Natural killer cell (primary cell): ENCODE results near the gene DENND5A. TPM values are rescaled to one million over a fixed set of nuclear protein-coding genes. Genes with fewer than 3 reads are reported as not detected.

Experiments used
- ATAC-seq, 3 donors: fragments of 150-1000 bp in 2 of 3; fragments of 200-7000 bp in 1 of 3; cut with Tn5 transposase; 1 replicate in 1 of 3; 2 replicates in 2 of 3; pipeline ENCODE4 v1.10.0; 2021; ENCODE audit warnings: mild to moderate bottlenecking in 2 of 3, moderate library complexity in 2 of 3
- DNase-seq, 2 donors: peaks; one replicate each; pipeline versions ENCODE4 v3.0.0 to v3.0.0-alpha.2; 2013 to 2021; ENCODE audit warnings: mixed read lengths in 1 of 2
- H3K27ac ChIP-seq: one replicate; pipeline ENCODE4 v1.5.1; 2013; ENCODE audit warnings: mild to moderate bottlenecking, low read length
- H3K27me3 ChIP-seq: one replicate; pipeline ENCODE4 v1.6.1; 2013; ENCODE audit warnings: low read length; ENCODE audit not compliant: control insufficient read depth, insufficient read depth
- H3K36me3 ChIP-seq: one replicate; pipeline ENCODE4 v1.6.1; 2013; ENCODE audit warnings: low read length; ENCODE audit not compliant: control insufficient read depth, insufficient read depth
- H3K4me1 ChIP-seq: one replicate; pipeline ENCODE4 v1.6.1; 2013; ENCODE audit warnings: low read length; ENCODE audit not compliant: control insufficient read depth, insufficient read depth
- H3K4me3 ChIP-seq: one replicate; pipeline ENCODE4 v1.5.1; 2013; ENCODE audit warnings: low read length
- H3K9me3 ChIP-seq: one replicate; pipeline ENCODE4 v1.6.1; 2013; ENCODE audit warnings: low read length; ENCODE audit not compliant: control insufficient read depth, insufficient read depth
- H3K27ac Mint-ChIP-seq, 2 donors: one replicate each; pipeline ENCODE4 v1.8.0; 2022; ENCODE audit warnings: mild to moderate bottlenecking in 2 of 2, mixed read lengths in 2 of 2, moderate library complexity in 1 of 2
- H3K27me3 Mint-ChIP-seq, 2 donors: one replicate each; pipeline ENCODE4 v1.8.0; 2022; ENCODE audit warnings: low read depth in 2 of 2, mixed read lengths in 2 of 2
- H3K36me3 Mint-ChIP-seq: one replicate; pipeline ENCODE4 v1.8.0; 2022; ENCODE audit warnings: mixed read lengths
- H3K4me1 Mint-ChIP-seq, 2 donors: one replicate each; pipeline ENCODE4 v1.8.0; 2022; ENCODE audit warnings: mixed read lengths in 2 of 2
- H3K4me3 Mint-ChIP-seq: one replicate; pipeline ENCODE4 v1.8.0; 2022; ENCODE audit warnings: mild to moderate bottlenecking, moderate library complexity, mixed read lengths
- H3K9me3 Mint-ChIP-seq, 2 donors: one replicate each; pipeline ENCODE4 v1.8.0; 2022; ENCODE audit warnings: mixed read lengths in 2 of 2
- WGBS: methylation state at CpG from one replicate; pipeline ENCODE4 v1.1.7; 2013; ENCODE audit warnings: missing lambda C conversion rate; ENCODE audit not compliant: insufficient coverage; 5-methylcytosine and 5-hydroxymethylcytosine counted together
- intact Hi-C: fragments of 100-400 bp; cut with micrococcal nuclease; formaldehyde crosslinking; loops from one replicate; pipeline ENCODE4 v1.14.2; 2022
- total RNA-seq, 4 donors: library from RNA; stranded (reverse); fragments of 120-200 nt in 1 of 4; gene quantifications; one replicate each; pipeline versions ENCODE4 v1.2.3 to v1.2.4, GENCODE V29; 2013 to 2022
- TF ChIP-seq, protein P1 (sequence below): fragments of 200-600 bp; IDR thresholded peaks from one replicate; pipeline ENCODE4 v1.8.0; 2022; ENCODE audit warnings: antibody characterized with exemption

The DENND5A gene
- total RNA-seq, 3 donors from 2014 or later (not counting 1 experiment from before 2014, with no cell fraction given) = 23.8 to 42.5 (median 38.7) TPM

DNA sequence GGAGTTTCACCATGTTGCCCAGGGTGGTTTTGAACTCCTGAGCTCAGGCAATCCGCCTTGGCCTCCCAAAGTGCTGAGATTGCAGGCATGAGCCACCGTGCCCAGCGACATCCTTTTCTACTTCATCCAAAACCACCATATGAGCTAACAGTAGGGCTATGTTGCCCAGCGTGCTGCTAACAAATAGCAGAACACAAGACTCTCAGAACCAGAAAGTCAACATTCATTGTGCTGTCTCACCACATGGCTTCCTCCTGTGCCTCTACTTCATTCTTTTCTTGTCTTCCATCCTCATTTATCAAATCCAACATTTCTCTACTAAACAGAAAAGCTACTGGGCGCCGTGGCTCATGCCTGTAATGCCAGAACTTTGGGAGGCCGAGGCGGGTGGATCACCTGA lies 12.0 kb upstream of the DENND5A start:
- peaks cover 7% of the 10 kb centered on the region for H3K36me3 Mint-ChIP-seq
- peaks cover 0 to 7% of the 10 kb centered on the region in 2 donors for H3K27me3 Mint-ChIP-seq

DNA sequence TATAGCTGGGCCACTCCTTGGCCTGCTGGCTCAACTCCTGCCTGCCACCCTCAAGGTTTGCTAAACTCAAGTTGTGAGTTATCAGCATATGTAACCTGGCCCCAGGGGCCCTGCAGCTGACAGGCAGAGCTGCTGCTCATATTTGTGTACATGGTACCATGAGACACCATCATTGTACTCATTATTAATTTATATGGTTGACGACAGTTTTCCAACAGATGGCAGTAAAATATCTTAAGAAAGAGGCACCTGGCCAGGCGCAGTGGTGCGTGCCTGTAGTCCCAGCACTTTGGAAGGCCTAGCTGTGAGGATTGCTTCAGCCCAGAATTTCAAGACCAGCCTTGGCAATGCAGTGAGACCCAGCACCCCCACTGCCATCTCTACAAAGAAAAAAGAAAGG lies 11.4 kb upstream of the DENND5A start:
- no peak for DNase-seq
- Mint-ChIP-seq H3K4me1 (peaks cover 9 to 14% of the 10 kb centered on the region in 2 donors), H3K4me3 (no peak overlapping the region), H3K9me3 (no peaks in the 10 kb centered on the region), H3K27me3 (peaks cover 0 to 7% of the 10 kb centered on the region in 2 donors), H3K36me3 (peaks cover 7% of the 10 kb centered on the region), H3K27ac (no peak overlapping the region)
- Histone ChIP-seq H3K4me3 (no peak overlapping the region), H3K9me3 (no peaks in the 10 kb centered on the region), H3K27me3 (no peaks in the 10 kb centered on the region), H3K4me1 (peaks cover 13% of the 10 kb centered on the region), H3K36me3 (no peaks in the 10 kb centered on the region), H3K27ac (no peak overlapping the region)
- WGBS = 93% methylated on average over 3 of the region's 3 CpGs
- TF ChIP-seq, protein P1, sequence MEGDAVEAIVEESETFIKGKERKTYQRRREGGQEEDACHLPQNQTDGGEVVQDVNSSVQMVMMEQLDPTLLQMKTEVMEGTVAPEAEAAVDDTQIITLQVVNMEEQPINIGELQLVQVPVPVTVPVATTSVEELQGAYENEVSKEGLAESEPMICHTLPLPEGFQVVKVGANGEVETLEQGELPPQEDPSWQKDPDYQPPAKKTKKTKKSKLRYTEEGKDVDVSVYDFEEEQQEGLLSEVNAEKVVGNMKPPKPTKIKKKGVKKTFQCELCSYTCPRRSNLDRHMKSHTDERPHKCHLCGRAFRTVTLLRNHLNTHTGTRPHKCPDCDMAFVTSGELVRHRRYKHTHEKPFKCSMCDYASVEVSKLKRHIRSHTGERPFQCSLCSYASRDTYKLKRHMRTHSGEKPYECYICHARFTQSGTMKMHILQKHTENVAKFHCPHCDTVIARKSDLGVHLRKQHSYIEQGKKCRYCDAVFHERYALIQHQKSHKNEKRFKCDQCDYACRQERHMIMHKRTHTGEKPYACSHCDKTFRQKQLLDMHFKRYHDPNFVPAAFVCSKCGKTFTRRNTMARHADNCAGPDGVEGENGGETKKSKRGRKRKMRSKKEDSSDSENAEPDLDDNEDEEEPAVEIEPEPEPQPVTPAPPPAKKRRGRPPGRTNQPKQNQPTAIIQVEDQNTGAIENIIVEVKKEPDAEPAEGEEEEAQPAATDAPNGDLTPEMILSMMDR = no peak
- ATAC-seq = no peak
- intact Hi-C loops = no loop called here

More for the DNA sequence above, 12.0 kb upstream of the DENND5A start:
- peaks cover 13% of the 10 kb centered on the region for H3K4me1 ChIP-seq
- 95% methylated on average over 8 of the region's 8 CpGs for WGBS
- Mint-ChIP-seq H3K9me3 (no peaks in the 10 kb centered on the region), H3K4me1 (peaks cover 9 to 14% of the 10 kb centered on the region in 2 donors), H3K27ac (no peak overlapping the region), H3K4me3 (no peak overlapping the region)
- intact Hi-C loops = no loop called here
- no peak overlapping the region for H3K4me3 ChIP-seq
- no peak for ATAC-seq
- TF ChIP-seq, protein P1 = no peak
- H3K27me3 ChIP-seq = no peaks in the 10 kb centered on the region
- H3K9me3 ChIP-seq = no peaks in the 10 kb centered on the region
- no peak for DNase-seq
- no peak overlapping the region for H3K27ac ChIP-seq
- no peaks in the 10 kb centered on the region for H3K36me3 ChIP-seq

DNA sequence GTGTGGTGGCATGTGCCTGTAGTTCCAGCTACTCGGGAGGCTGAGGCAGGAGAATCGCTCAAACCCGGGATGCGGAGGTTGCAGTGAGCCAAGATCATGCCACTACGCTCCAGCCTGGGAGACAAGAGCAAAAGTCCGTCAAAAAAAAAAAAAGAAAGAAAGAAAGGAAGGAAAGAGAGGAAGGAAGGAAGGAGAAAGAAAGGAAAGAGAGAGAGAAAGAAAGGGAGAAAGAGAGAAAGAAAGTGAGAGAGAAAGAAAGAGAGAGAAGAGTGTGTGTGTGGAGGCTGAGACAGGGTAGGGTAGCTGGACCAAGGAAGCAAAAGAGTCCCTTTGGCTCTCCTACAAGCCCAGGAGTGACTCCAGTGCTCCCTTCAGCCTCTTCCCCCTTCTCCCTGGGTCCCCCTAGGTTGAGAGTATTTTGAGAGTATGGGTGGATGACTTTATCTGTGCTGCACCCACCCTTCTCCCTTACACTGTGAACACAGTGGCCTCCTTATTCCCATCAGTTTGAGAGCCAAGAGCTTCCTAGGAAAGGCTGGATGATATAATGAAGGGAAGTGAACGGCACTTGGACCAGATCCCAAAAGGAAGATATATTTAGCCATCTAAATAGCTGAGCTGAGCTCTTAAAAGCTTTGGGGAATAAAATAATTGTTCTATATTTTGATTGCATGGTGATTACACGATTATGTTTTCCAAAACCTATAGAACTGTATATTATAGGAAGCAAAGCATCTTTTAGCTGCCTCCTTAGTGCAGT lies 9.5 kb upstream of the DENND5A start:
- ATAC-seq = no peak
- TF ChIP-seq, protein P1 = no peak
- no peak overlapping the region for H3K4me3 Mint-ChIP-seq
- H3K9me3 Mint-ChIP-seq = no peaks in the 10 kb centered on the region
- H3K4me1 Mint-ChIP-seq = no peaks in the 10 kb centered on the region
- DNase-seq = no peak
- 91% methylated on average over 8 of the region's 8 CpGs for WGBS
- H3K9me3 ChIP-seq = no peaks in the 10 kb centered on the region
- H3K27ac ChIP-seq = no peak overlapping the region
- no peaks in the 10 kb centered on the region for H3K36me3 ChIP-seq
- H3K27me3 Mint-ChIP-seq = peaks cover 0 to 10% of the 10 kb centered on the region in 2 donors
- intact Hi-C loops = no loop called here
- no peak overlapping the region for H3K27ac Mint-ChIP-seq
- no peaks in the 10 kb centered on the region for H3K27me3 ChIP-seq
- peaks cover 1% of the 10 kb centered on the region for H3K4me1 ChIP-seq
- no peak overlapping the region for H3K4me3 ChIP-seq
- no peaks in the 10 kb centered on the region for H3K36me3 Mint-ChIP-seq
